ENCODE data around the gene HSD17B10. TPM values are rescaled to one million over a fixed set of nuclear protein-coding genes. Genes with fewer than 3 reads are reported as not detected.
"Not testable (repeated sequence)": the region's sequence is repeated elsewhere in the genome, so short reads cannot be mapped to it uniquely, and the experiment has no call there.

The HSD17B10 gene
- total RNA-seq, result 85.2 TPM
- long read RNA-seq, transcript HSD17B10-201 (6 exons, 960 nt), result major isoform, 44 of 48 reads
- long read RNA-seq, partial matches to known transcripts, result 2 of 48 reads
- long read RNA-seq, other reads (novel, unspliced or antisense), result 1 of 48 reads

DNA sequence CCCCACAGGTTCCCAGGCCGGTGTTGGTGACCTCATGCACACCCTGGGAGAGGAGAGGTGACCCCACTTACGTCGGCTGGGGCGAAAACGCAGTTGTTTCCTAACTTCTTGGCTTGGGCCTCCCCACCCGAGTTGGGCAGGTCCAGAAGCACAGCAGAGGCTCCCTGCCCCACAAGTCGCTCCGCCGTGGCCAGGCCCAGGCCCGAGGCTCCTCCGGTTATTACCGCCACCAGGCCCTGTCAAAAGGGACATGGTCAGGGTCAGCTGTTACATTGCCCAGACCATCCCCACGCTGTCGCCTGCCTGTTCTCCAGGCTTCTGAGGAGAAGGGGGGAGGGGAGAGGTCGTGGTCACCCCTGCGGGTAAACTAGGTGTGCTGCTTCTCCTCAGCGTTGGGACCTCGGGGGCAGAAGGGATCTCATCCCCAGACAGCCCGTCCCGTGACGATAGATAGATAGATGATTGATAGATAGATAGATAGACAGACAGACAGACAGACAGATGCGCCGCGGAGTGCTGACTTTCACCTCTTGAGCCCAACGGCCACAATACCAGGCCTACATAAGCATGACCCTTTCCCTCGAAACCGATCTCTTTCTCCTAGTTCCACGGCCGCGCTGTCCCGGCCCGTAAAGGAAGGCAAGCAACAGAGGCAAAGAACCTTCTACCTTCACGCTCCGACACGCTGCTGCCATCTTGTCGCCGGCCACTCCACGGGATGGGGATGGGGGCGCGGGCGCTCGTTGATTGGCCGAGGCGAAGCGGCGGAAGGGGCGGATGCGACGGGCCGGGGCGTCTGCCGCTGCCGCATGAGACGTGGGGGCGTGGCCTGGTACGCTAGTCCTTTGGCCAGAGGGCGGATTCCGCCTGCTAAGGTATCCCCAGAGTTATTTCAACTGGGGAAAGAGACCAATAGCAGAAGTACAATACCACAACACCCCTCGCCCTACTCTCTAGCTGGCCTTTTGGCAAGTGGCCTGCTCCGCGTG, at the start of gene HSD17B10:
HSD17B10 (minus strand) TSS at position 720 of the 989 bp plus-strand sequence; CDS start at position 695, 25 bp downstream.
- intact Hi-C loops (cut with DNase I), result loop anchor here (10.0 kb wide), 1 partner anchor 149 kb away; the partner anchor contains the start of gene IQSEC2
- DNase-seq (ENCODE audit: low spot score), result peak; percentile 95

DNA sequence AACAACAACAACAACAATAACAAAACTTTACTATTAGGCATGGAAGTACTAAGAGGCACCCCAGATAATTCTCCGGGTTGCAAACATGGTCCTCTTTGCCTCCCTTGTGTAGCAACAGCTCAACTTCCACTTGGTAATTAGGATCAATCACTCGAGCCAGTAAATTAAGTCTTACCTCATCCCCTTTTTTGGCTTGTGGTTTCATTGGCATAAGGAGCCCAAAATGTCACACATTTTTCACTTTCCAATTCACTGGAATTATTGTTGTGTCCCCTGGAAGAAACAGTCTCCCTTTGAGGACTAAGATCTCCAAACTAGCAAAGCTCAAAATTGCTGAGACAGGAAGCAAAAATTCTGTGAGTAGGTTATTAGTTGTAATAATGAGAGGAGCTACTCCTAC, 49.2 kb upstream of the HSD17B10 start:
- intact Hi-C loops (cut with DNase I), result no loop called here
- DNase-seq (ENCODE audit: low spot score), result no peak

DNA sequence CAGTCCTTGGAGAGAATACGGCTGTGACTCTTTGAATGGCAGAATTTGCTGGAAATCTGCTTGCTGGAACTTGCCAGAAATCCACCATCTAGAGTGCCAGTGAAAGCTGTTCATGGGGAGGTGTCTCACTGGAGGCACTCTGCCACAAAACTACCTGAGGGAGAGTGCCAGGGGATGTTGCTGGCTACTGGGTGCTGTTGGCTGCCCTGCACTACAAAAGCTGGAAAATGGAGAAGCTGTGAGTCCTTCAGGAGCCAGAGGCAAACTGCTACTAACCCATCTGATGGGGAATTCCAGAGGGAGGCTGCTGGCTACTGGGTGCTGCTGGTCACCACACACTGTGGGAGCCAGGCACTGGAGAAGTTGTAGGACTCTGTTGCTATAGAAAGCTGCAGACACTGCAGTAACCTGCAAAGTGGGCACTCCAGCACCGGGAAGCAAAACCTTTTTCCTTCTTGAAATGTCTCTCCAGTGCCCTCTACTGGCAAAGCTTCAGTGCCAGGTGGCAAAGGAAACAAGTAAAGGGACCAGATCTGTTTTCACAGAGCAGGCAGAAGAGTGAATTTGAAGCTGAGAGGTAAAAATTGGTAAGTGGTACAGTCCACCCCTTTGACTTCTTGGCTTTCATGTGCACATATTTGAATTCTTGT, 47.8 kb upstream of the HSD17B10 start:
- intact Hi-C loops (cut with DNase I), result no loop called here
- DNase-seq (ENCODE audit: low spot score), result no peak

GRCh38 chrX:53481093-53481492, 46.9 kb upstream of the HSD17B10 start:
- intact Hi-C loops (cut with DNase I), result no loop called here
- no peak for DNase-seq (ENCODE audit: low spot score)

- intact Hi-C loops (cut with DNase I), result no loop called here
- DNase-seq (ENCODE audit: low spot score), result no peak
Observed at GRCh38 chrX:53479301-53479700, 45.1 kb upstream of the HSD17B10 start.

DNA sequence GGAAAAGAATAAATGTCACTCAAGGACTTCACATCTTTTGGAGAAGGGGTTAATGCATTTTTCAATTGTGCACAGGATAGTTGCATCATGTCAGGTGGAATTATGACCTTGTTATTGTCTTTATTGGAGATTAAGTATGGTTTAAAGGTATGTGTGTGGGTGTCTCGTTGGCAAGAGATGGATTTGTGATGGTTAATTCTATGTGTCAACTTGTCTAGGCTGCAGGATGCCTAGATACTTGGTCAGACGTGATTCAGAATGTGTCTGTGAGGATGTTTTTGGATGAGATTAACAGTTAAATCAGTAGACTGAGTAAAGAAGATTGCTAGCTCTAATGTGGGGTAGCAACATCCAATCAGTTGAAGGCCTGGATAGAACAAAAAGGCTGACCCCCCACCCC, 42.2 kb upstream of the HSD17B10 start:
- intact Hi-C loops (cut with DNase I), result no loop called here
- DNase-seq (ENCODE audit: low spot score), result no peak

GRCh38 chrX:53474707-53475106, 40.5 kb upstream of the HSD17B10 start:
- intact Hi-C loops (cut with DNase I), result no loop called here
- DNase-seq (ENCODE audit: low spot score), result no peak

GRCh38 chrX:53471346-53471745, 37.2 kb upstream of the HSD17B10 start:
- no peak for DNase-seq (ENCODE audit: low spot score)
- intact Hi-C loops (cut with DNase I), result no loop called here

- intact Hi-C loops (cut with DNase I), result not testable (repeated sequence)
Observed at GRCh38 chrX:53468659-53469058, 34.5 kb upstream of the HSD17B10 start.

GRCh38 chrX:53458082-53458481, 23.9 kb upstream of the HSD17B10 start:
- no peak for DNase-seq (ENCODE audit: low spot score)
- intact Hi-C loops (cut with DNase I), result no loop called here

More at GRCh38 chrX:53468659-53469058, 34.5 kb upstream of the HSD17B10 start:
- not testable (repeated sequence) for DNase-seq (ENCODE audit: low spot score)

DNA sequence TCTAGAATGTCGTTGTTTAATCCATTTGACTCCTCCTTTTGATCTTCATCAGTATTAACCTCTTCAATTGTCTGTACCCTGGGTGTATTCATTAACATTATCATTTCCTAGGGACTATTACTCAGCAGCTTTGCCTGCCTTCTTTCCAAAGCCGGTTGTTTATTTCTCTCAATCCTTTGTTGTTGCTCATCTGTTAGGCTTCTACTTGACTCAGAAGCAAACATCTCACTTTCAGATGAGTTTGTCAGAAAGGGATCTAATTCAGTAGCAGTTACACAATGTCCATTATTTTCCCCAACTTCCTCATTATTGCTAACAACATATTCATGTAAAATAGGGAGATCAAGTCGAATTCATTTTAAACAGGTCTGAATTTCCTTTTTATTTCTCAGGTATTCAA, 22.1 kb upstream of the HSD17B10 start:
- DNase-seq (ENCODE audit: low spot score), result no peak
- intact Hi-C loops (cut with DNase I), result no loop called here

GRCh38 chrX:53452812-53453211, 18.6 kb upstream of the HSD17B10 start:
- peak; percentile 17 for DNase-seq (ENCODE audit: low spot score)
- intact Hi-C loops (cut with DNase I), result no loop called here

DNA sequence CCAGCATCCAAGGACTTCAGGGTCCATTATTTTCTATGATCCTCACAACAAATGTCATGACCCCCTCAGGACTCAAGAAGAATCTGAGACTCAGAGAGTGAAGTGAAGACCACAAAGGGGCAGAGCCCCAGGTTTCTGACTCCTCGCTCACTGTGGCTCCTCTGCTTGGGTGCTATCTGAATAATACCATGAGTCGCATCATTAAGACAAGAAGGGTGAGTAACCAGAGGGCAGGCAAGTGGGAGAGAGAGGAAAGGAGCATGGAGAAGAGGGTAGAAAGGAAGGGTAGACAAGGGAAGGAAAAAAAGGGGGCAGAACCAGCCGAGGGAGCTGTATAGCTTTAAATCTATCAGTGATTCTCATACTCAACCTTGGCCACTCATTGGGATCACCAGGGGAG, 15.5 kb upstream of the HSD17B10 start:
- intact Hi-C loops (cut with DNase I), result no loop called here
- DNase-seq (ENCODE audit: low spot score), result no peak

DNA sequence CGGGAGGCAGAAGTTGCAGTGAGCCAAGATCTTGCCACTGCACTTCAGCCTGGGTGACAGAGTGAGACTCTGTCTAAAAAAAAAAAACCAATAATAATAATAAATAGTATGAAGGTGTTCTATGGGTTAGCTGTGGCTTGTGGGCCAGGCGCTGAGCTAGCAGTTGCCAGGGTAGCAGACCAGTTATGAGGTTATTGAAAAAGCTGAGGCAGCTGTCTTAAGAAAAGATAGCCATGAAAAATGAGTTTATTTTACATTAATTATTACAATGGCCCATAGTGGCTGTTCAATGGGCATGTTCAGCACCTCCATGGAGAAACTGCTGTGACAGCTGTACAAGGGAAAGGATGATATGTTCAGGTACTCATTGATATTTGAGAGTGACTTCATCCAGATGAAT, 13.3 kb upstream of the HSD17B10 start:
- intact Hi-C loops (cut with DNase I), result no loop called here
- no peak for DNase-seq (ENCODE audit: low spot score)

GRCh38 chrX:53445977-53446376, 11.8 kb upstream of the HSD17B10 start:
- intact Hi-C loops (cut with DNase I), result no loop called here
- DNase-seq (ENCODE audit: low spot score), result no peak

DNA sequence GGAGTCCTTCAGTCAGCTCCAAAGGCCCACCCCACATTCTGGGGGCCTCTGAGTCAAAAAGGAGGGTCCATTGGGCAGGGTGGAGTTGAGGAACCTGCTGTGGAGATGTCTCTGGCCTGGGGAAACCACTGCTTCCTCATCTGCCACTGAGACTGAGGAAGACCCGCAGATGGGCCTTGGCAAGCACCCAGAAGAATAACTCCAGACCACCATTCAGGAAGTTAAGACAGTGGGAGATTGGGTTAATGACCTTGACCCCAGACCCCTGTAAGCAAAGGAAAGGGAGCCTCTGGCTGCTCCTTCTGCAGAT, 8.1 kb upstream of the HSD17B10 start:
- DNase-seq (ENCODE audit: low spot score), result no peak
- intact Hi-C loops (cut with DNase I), result no loop called here

GRCh38 chrX:53441531-53442321, 7.6 kb upstream of the HSD17B10 start:
- intact Hi-C loops (cut with DNase I), result no loop called here
- peak; percentile 89 for DNase-seq (ENCODE audit: low spot score)

GRCh38 chrX:53440621-53441517, 6.7 kb upstream of the HSD17B10 start:
- peak; percentile 81 for DNase-seq (ENCODE audit: low spot score)
- intact Hi-C loops (cut with DNase I), result no loop called here

DNA sequence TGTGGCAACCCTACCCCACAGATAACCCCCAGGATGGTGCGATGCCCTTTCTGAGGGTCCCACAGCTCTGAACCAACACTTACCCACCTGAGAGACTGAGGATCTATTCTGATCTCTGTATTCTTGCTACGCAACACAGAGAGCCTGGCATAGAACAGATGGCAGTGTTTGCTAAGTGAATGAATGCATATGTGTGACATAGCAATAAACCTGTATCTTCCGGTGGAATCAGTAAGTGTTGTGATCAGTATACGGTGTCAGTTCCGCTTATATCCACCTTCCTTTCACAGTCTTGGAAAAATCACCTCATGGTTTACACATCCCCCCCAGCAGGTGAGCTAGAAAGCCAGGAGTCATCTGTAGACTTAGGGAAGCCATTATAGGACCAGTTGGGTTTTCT, 5.9 kb upstream of the HSD17B10 start:
- intact Hi-C loops (cut with DNase I), result no loop called here
- DNase-seq (ENCODE audit: low spot score), result no peak

Data from cardiac septum (tissue), 1 donor.